HEK293 (cell line): ENCODE measurements around the gene SAP30L.

Experiments
- CTCF ChIA-PET: fragments of 350-600 bp; formaldehyde crosslinking; extraction: SDS; loops from one replicate; lab custom pipeline; 2021; ENCODE audit warnings: antibody characterized with exemption; lab: Yijun Ruan, JAX
- POLR2A ChIA-PET: fragments of 300-600 bp; formaldehyde crosslinking; extraction: SDS; loops from one replicate; lab custom pipeline; 2020; ENCODE audit warnings: antibody characterized with exemption, inconsistent platforms; lab: Yijun Ruan, JAX
- H3K27ac ChIP-seq: fragments of 200-500 bp; sonication (Bioruptor generic); 2 replicates; pipeline ENCODE4 v1.5.1; 2014; ENCODE audit warnings: low read depth, low read length, control low read depth, inconsistent platforms; ENCODE audit errors: extremely low read depth
- H3K36me3 ChIP-seq, 2 experiments: fragments of 200-500 bp in 1 of 2; sonication (Bioruptor generic) in 1 of 2; 1 replicate in 1 of 2; 2 replicates in 1 of 2; pipeline ENCODE4 v1.5.1; 2014 to 2017; ENCODE audit warnings: inconsistent platforms in 2 of 2, low read length in 2 of 2; ENCODE audit not compliant: control insufficient read depth in 2 of 2, insufficient read depth in 1 of 2
- H3K4me1 ChIP-seq: fragments of 200-500 bp; sonication (Bioruptor generic); 2 replicates; pipeline ENCODE4 v1.5.1; 2014; ENCODE audit warnings: mild to moderate bottlenecking, low read length, inconsistent platforms; ENCODE audit not compliant: control insufficient read depth, insufficient read depth
- H3K4me3 ChIP-seq: 2 replicates; pipeline ENCODE4 v1.5.1; 2011; ENCODE audit warnings: low read depth, mild to moderate bottlenecking, control low read depth, low read length, moderate library complexity
- H3K9me3 ChIP-seq: fragments of 200-500 bp; sonication (Bioruptor generic); 2 replicates; pipeline ENCODE4 v1.5.1; 2014; ENCODE audit warnings: low read depth, low read length, inconsistent platforms; ENCODE audit not compliant: control insufficient read depth, insufficient read depth
- ATF2 ChIP-seq: fragments of 450-650 bp; formaldehyde crosslinking; IDR thresholded peaks from 2 replicates; pipeline ENCODE4 v1.5.1; 2016; ENCODE audit warnings: missing biosample characterization, missing genetic modification characterization, low read depth
- FEZF1 ChIP-seq: fragments of 450-650 bp; formaldehyde crosslinking; IDR thresholded peaks from 2 replicates; pipeline ENCODE4 v1.5.1; 2016; ENCODE audit warnings: missing biosample characterization, missing genetic modification characterization
- GLIS1 ChIP-seq: fragments of 450-650 bp; formaldehyde crosslinking; IDR thresholded peaks from 2 replicates; pipeline ENCODE4 v1.5.1; 2016; ENCODE audit warnings: missing biosample characterization, missing genetic modification characterization
- IKZF3 ChIP-seq: fragments of 450-650 bp; IDR thresholded peaks from 2 replicates; pipeline ENCODE4 v1.5.0; 2018; ENCODE audit warnings: missing biosample characterization, mild to moderate bottlenecking, missing genetic modification characterization, moderate library complexity
- KLF1 ChIP-seq: fragments of 450-650 bp; formaldehyde crosslinking; IDR thresholded peaks from 2 replicates; pipeline ENCODE4 v1.5.1; 2016; ENCODE audit warnings: missing biosample characterization, missing genetic modification characterization
- MZF1 ChIP-seq: fragments of 450-650 bp; formaldehyde crosslinking; IDR thresholded peaks from 2 replicates; pipeline ENCODE4 v1.5.1; 2017; ENCODE audit warnings: missing biosample characterization, missing genetic modification characterization, borderline replicate concordance
- OVOL3 ChIP-seq: fragments of 450-650 bp; formaldehyde crosslinking; IDR thresholded peaks from 2 replicates; pipeline ENCODE4 v1.5.1; 2016; ENCODE audit warnings: missing biosample characterization, missing genetic modification characterization
- TCF7L2 ChIP-seq: IDR thresholded peaks from 2 replicates; pipeline ENCODE4 v1.6.1; 2011; ENCODE audit warnings: low read depth, mild to moderate bottlenecking, inconsistent platforms, low read length, moderate library complexity, borderline replicate concordance
- ZBTB26 ChIP-seq: fragments of 450-650 bp; formaldehyde crosslinking; optimal IDR thresholded peaks from 2 replicates; pipeline ENCODE3; 2016; ENCODE audit warnings: missing biosample characterization, mild to moderate bottlenecking, missing genetic modification characterization
- ZBTB7A ChIP-seq: fragments of 450-650 bp; formaldehyde crosslinking; IDR thresholded peaks from 2 replicates; pipeline ENCODE4 v1.5.1; 2016; ENCODE audit warnings: low read depth, missing biosample characterization, missing genetic modification characterization
- ZFP69B ChIP-seq: fragments of 450-650 bp; formaldehyde crosslinking; IDR thresholded peaks from 2 replicates; pipeline ENCODE4 v1.5.1; 2016; ENCODE audit warnings: missing biosample characterization, missing genetic modification characterization
- ZNF10 ChIP-seq: fragments of 450-650 bp; formaldehyde crosslinking; IDR thresholded peaks from 2 replicates; pipeline ENCODE4 v1.5.1; 2017; ENCODE audit warnings: missing biosample characterization, missing genetic modification characterization
- ZNF138 ChIP-seq: fragments of 450-650 bp; formaldehyde crosslinking; IDR thresholded peaks from 2 replicates; pipeline ENCODE4 v1.5.1; 2016; ENCODE audit warnings: missing biosample characterization, missing genetic modification characterization, borderline replicate concordance
- ZNF174 ChIP-seq: fragments of 450-650 bp; formaldehyde crosslinking; IDR thresholded peaks from 2 replicates; pipeline ENCODE4 v1.5.0; 2017; ENCODE audit warnings: missing biosample characterization, mild to moderate bottlenecking, missing genetic modification characterization
- ZNF24 ChIP-seq: fragments of 450-650 bp; formaldehyde crosslinking; IDR thresholded peaks from 2 replicates; pipeline ENCODE4 v1.5.1; 2016; ENCODE audit warnings: missing biosample characterization, missing genetic modification characterization
- ZNF302 ChIP-seq: fragments of 450-650 bp; formaldehyde crosslinking; IDR thresholded peaks from 2 replicates; pipeline ENCODE4 v1.5.1; 2016; ENCODE audit warnings: missing biosample characterization, missing genetic modification characterization, low read depth
- ZNF335 ChIP-seq: fragments of 450-650 bp; formaldehyde crosslinking; conservative IDR thresholded peaks from 2 replicates; pipeline ENCODE4 v1.5.1; 2016; ENCODE audit warnings: missing biosample characterization, missing genetic modification characterization
- ZNF350 ChIP-seq: fragments of 450-650 bp; formaldehyde crosslinking; IDR thresholded peaks from 2 replicates; pipeline ENCODE4 v1.5.0; 2017; ENCODE audit warnings: missing biosample characterization, mild to moderate bottlenecking, missing genetic modification characterization
- ZNF426 ChIP-seq: fragments of 450-650 bp; formaldehyde crosslinking; IDR thresholded peaks from 2 replicates; pipeline ENCODE4 v1.5.1; 2017; ENCODE audit warnings: missing biosample characterization, missing genetic modification characterization, mild to moderate bottlenecking, inconsistent platforms, moderate library complexity
- ZNF510 ChIP-seq: fragments of 450-650 bp; formaldehyde crosslinking; IDR thresholded peaks from 2 replicates; pipeline ENCODE4 v1.5.1; 2018; ENCODE audit warnings: mild to moderate bottlenecking, missing genetic modification characterization, missing biosample characterization; ENCODE audit not compliant: insufficient replicate concordance
- ZNF548 ChIP-seq: fragments of 450-650 bp; formaldehyde crosslinking; IDR thresholded peaks from 2 replicates; pipeline ENCODE4 v1.5.1; 2016; ENCODE audit warnings: missing biosample characterization, missing genetic modification characterization
- ZNF580 ChIP-seq: fragments of 450-650 bp; formaldehyde crosslinking; IDR thresholded peaks from 2 replicates; pipeline ENCODE4 v1.5.1; 2016; ENCODE audit warnings: missing biosample characterization, missing genetic modification characterization
- ZNF600 ChIP-seq: fragments of 450-650 bp; formaldehyde crosslinking; IDR thresholded peaks from 2 replicates; pipeline ENCODE4 v1.5.1; 2016; ENCODE audit warnings: missing biosample characterization, missing genetic modification characterization
- ZNF629 ChIP-seq: fragments of 450-650 bp; formaldehyde crosslinking; IDR thresholded peaks from 2 replicates; pipeline ENCODE4 v1.5.1; 2017; ENCODE audit warnings: missing biosample characterization, missing genetic modification characterization
- ZNF707 ChIP-seq: fragments of 450-650 bp; formaldehyde crosslinking; IDR thresholded peaks from 2 replicates; pipeline ENCODE4 v1.5.1; 2016; ENCODE audit warnings: missing biosample characterization, missing genetic modification characterization
- ZNF792 ChIP-seq: fragments of 450-650 bp; formaldehyde crosslinking; IDR thresholded peaks from 2 replicates; pipeline ENCODE4 v1.5.1; 2016; ENCODE audit warnings: missing biosample characterization, missing genetic modification characterization

SAP30L gene

GRCh38 chr5:154430466-154430865 lies 15.3 kb upstream of the SAP30L start (continued):
- no peak for TF ChIP-seq ZNF138 (tag by site-specific recombination)
- no peak for TF ChIP-seq ZNF548 (tag by site-specific recombination)
- no peak for TF ChIP-seq ZBTB7A (tag by site-specific recombination)
- no peak for TF ChIP-seq ZNF10
- no peak for TF ChIP-seq ZNF580
- TF ChIP-seq ZNF174, result no peak
- TF ChIP-seq GLIS1, result no peak

GRCh38 chr5:154430961-154431630 lies 14.7 kb upstream of the SAP30L start:
- POLR2A ChIA-PET, result no interaction called here
- Histone ChIP-seq H3K27ac (no peak overlapping the region), H3K9me3 (no peaks in the 10 kb centered on the region), H3K4me1 (no peaks in the 10 kb centered on the region), H3K4me3 (no peak overlapping the region), H3K36me3 (peaks cover 10 to 11% of the 10 kb centered on the region in 2 experiments)
- CTCF ChIA-PET, result interaction anchor here (0.7 to 1.9 kb wide), 3 partner anchors 9 to 180 kb away, joined by 4 to 8 read pairs (median 4); no protein-coding TSS in a partner anchor
- TF ChIP-seq ZNF510, result no peak
- TF ChIP-seq ZNF335 (tag by site-specific recombination), result no peak
- TF ChIP-seq TCF7L2, result no peak
- no peak for TF ChIP-seq ZNF600 (tag by site-specific recombination)
- TF ChIP-seq ZNF24 (tag by site-specific recombination), result no peak
- TF ChIP-seq ATF2 (tag by site-specific recombination), result no peak
- TF ChIP-seq ZNF426 (tag by site-specific recombination), result no peak
- TF ChIP-seq FEZF1 (tag by site-specific recombination), result no peak
- no peak for TF ChIP-seq KLF1
- no peak for TF ChIP-seq ZFP69B (tag by site-specific recombination)
- no peak for TF ChIP-seq MZF1
- TF ChIP-seq ZNF302, result no peak
- no peak for TF ChIP-seq ZBTB26 (tag by site-specific recombination)
- TF ChIP-seq ZNF792 (tag by site-specific recombination), result no peak
- no peak for TF ChIP-seq ZNF707 (tag by site-specific recombination)
- TF ChIP-seq ZNF350 (tag by site-specific recombination), result no peak
- TF ChIP-seq OVOL3 (tag by site-specific recombination), result no peak
- TF ChIP-seq IKZF3 (tag by site-specific recombination), result no peak
- TF ChIP-seq ZNF629 (tag by site-specific recombination), result no peak
